ENCODE data around the gene ELFN1.

ELFN1 gene

DNA sequence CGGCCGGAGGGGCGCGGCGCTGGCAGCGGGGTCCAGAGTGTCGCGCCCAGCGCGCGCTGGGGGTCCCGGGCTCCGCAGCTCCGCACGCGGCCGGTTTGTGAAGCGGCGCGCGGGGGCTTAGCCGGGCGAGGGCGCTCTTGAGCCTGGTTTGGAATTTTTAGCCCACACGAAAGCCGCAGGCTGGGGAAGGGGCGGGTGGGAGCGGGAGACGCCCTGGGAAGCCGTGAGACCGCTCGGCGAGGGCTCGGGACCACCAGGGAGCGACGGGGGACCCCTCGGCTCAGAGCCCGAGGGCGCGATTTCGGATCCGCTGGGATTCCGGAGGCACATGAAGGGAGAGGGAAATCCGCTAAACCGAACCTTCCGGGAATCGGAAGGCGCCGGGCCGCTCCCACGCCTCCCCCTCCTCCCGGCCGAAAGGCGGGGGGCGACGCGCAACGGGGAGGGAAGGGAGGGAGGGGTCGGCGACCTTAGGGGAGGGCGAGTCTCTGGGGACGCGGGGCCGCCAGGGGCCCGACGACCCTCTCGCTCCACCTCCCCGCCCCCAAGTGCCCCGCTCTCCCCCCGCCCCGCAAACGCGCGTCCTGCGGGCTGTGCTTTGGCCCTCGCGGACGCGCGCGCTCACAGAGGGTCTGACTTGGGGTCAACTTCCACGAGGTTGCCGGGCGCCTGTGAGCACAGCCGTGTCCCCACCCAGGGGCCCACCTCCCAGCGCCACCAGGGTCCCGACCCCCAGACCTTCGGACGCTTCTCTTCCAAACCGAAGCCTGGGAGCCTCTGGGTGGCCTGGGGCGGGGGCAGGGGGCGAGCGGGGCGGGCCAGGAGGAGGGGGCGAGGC lies 5.1 kb upstream of the ELFN1 start:
- TF ChIP-seq, protein P1, sequence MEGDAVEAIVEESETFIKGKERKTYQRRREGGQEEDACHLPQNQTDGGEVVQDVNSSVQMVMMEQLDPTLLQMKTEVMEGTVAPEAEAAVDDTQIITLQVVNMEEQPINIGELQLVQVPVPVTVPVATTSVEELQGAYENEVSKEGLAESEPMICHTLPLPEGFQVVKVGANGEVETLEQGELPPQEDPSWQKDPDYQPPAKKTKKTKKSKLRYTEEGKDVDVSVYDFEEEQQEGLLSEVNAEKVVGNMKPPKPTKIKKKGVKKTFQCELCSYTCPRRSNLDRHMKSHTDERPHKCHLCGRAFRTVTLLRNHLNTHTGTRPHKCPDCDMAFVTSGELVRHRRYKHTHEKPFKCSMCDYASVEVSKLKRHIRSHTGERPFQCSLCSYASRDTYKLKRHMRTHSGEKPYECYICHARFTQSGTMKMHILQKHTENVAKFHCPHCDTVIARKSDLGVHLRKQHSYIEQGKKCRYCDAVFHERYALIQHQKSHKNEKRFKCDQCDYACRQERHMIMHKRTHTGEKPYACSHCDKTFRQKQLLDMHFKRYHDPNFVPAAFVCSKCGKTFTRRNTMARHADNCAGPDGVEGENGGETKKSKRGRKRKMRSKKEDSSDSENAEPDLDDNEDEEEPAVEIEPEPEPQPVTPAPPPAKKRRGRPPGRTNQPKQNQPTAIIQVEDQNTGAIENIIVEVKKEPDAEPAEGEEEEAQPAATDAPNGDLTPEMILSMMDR (IDR thresholded peaks at IDR 0.05; ENCODE audit: insufficient read depth, low read length, poor library complexity, severe bottlenecking): peak; percentile 75
- Histone ChIP-seq H3K4me3 (replicated peaks; ENCODE audit: low read depth, low read length) (peak overlapping the region; percentile 54), H3K27me3 (replicated peaks; ENCODE audit: control insufficient read depth, insufficient read depth, low read length) (peaks cover 3% of the 10 kb centered on the region), H3K36me3 (ENCODE audit: control insufficient read depth, insufficient read depth, low read length) (no peaks in the 10 kb centered on the region)
- DNase-seq (ENCODE audit: extremely low read depth, insufficient read length): no peak

DNA sequence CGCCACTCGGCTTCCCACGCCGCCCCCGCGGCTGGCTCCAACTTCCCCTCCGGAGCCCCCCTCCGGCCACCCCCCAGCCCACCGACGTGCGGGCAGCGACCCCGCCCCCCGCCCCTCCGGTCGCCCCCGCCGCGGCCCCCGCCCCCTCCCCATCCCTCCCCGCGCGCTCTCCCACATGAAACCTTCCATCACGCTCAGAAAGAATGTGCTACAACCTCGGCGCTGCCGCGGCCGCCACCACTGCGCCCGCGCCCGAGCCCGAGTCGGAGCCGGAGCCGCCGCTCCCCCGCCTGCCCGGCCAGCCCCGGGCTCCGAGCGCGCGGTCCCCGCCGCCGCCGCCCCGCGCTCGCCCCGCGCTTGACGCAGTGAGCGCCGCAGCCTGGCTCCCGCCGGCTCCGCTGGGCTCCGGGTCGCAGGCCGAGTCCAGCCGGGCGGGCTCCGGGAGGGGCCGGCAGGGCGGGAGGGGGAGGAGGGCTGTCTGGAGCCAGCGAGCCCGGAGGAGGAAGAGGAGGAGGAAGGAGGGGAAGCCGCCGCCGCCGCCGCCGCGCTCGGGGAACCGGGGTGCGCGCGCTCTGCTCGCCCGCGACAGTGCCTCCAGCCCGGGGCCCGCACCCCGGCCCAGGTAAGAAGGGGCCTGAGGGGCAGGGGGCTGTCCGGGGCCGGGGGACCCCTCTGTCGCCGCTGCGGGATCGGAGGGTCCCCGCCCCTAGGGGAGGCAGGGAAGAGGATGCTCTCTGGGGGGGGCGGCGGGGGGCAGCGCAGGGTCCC lies 4.3 kb upstream of the ELFN1 start:
- no peaks in the 10 kb centered on the region for H3K36me3 ChIP-seq (ENCODE audit: control insufficient read depth, insufficient read depth, low read length)
- no peak overlapping the region; the same call in 1 of the 2 replicates for H3K4me3 ChIP-seq (replicated peaks; ENCODE audit: low read depth, low read length)
- TF ChIP-seq, protein P1 (IDR thresholded peaks at IDR 0.05; ENCODE audit: insufficient read depth, low read length, poor library complexity, severe bottlenecking): no peak
- peaks cover 3% of the 10 kb centered on the region for H3K27me3 ChIP-seq (replicated peaks; ENCODE audit: control insufficient read depth, insufficient read depth, low read length)
- DNase-seq (ENCODE audit: extremely low read depth, insufficient read length): no peak

GRCh38 chr7:1666317-1666822 lies 3.7 kb upstream of the ELFN1 start:
- TF ChIP-seq, protein P1 (IDR thresholded peaks at IDR 0.05; ENCODE audit: insufficient read depth, low read length, poor library complexity, severe bottlenecking): no peak
- no peaks in the 10 kb centered on the region for H3K36me3 ChIP-seq (ENCODE audit: control insufficient read depth, insufficient read depth, low read length)
- no peak overlapping the region for H3K4me3 ChIP-seq (replicated peaks; ENCODE audit: low read depth, low read length)
- peaks cover 3% of the 10 kb centered on the region for H3K27me3 ChIP-seq (replicated peaks; ENCODE audit: control insufficient read depth, insufficient read depth, low read length)
- DNase-seq (ENCODE audit: extremely low read depth, insufficient read length): no peak

- TF ChIP-seq, protein P1 (IDR thresholded peaks at IDR 0.05; ENCODE audit: insufficient read depth, low read length, poor library complexity, severe bottlenecking): no peak
- DNase-seq (ENCODE audit: extremely low read depth, insufficient read length): no peak
- Histone ChIP-seq H3K4me3 (replicated peaks; ENCODE audit: low read depth, low read length) (no peak overlapping the region; the same call in 1 of the 2 replicates), H3K27me3 (replicated peaks; ENCODE audit: control insufficient read depth, insufficient read depth, low read length) (peaks cover 3% of the 10 kb centered on the region), H3K36me3 (ENCODE audit: control insufficient read depth, insufficient read depth, low read length) (no peaks in the 10 kb centered on the region)
Observed at GRCh38 chr7:1666823-1667565, 3.1 kb upstream of the ELFN1 start.

GRCh38 chr7:1667566-1668395 lies 2.3 kb upstream of the ELFN1 start:
- DNase-seq (ENCODE audit: extremely low read depth, insufficient read length): no peak
- peaks cover 1% of the 10 kb centered on the region; the same call in 1 of the 2 replicates for H3K27me3 ChIP-seq (replicated peaks; ENCODE audit: control insufficient read depth, insufficient read depth, low read length)
- TF ChIP-seq, protein P1 (IDR thresholded peaks at IDR 0.05; ENCODE audit: insufficient read depth, low read length, poor library complexity, severe bottlenecking): no peak
- no peak overlapping the region for H3K4me3 ChIP-seq (replicated peaks; ENCODE audit: low read depth, low read length)
- H3K36me3 ChIP-seq (ENCODE audit: control insufficient read depth, insufficient read depth, low read length): no peaks in the 10 kb centered on the region
